ENCODE results near the gene FLOT2.
"Not testable (repeated sequence)": the region's sequence is repeated elsewhere in the genome, so short reads cannot be mapped to it uniquely, and the experiment has no call there.

GRCh38 chr17:28903546-28903841, 6.0 kb upstream of the FLOT2 start:
- not testable (repeated sequence) for TF ChIP-seq CTCF, POLR2A (IDR thresholded peaks at IDR 0.05)
